HepG2 (cell line): ENCODE results near the gene MKRN3. TPM values are rescaled to one million over a fixed set of nuclear protein-coding genes. Genes with fewer than 3 reads are reported as not detected.

ENCODE experiments used
- ATAC-seq: fragments of 200-7000 bp; cut with Tn5 transposase; 3 replicates; pipeline ENCODE4 v1.9.1; 2020; ENCODE audit warnings: mild to moderate bottlenecking, moderate library complexity
- BruUV-seq: library from RNA; stranded (reverse); fragments of 400-500 nt; replicated peaks from 2 replicates; lab custom pipeline; 2021; lab: Mats Ljungman, UMichigan
- CTCF ChIA-PET: fragments of 300-600 bp; formaldehyde crosslinking; extraction: SDS; loops from one replicate; lab custom pipeline; 2021; ENCODE audit warnings: low total read pairs, inconsistent platforms, low intra/inter-chr PET ratio; lab: Yijun Ruan, JAX
- POLR2A ChIA-PET: fragments of 350-600 bp; sonication (Branson Sonifier 250); formaldehyde crosslinking; loops from one replicate; lab custom pipeline; 2020; ENCODE audit warnings: antibody characterized with exemption, inconsistent platforms; lab: Yijun Ruan, JAX
- DNase-seq: peaks from one replicate; pipeline ENCODE4 v3.0.0-alpha.2; 2015; ENCODE audit warnings: low spot score
- FAIRE-seq: peaks from 3 replicates; lab custom pipeline; 2011; peaks lifted over from hg19 to GRCh38; lab: Jason Lieb, UNC
- H2AFZ ChIP-seq: one replicate; pipeline ENCODE4 v1.6.1; 2011; ENCODE audit warnings: low read length, inconsistent platforms
- H3K27ac ChIP-seq: fragments of 300-600 bp; 3 replicates; pipeline ENCODE4 v1.8.0; 2011; ENCODE audit warnings: mixed run types, mild to moderate bottlenecking, mixed read lengths, low read length, inconsistent platforms; ENCODE audit not compliant: insufficient read depth; ENCODE audit errors: extremely low read length
- H3K27me3 ChIP-seq, 2 experiments: fragments of 200-600 bp in 1 of 2; 2 replicates in 1 of 2; 3 replicates in 1 of 2; pipeline versions ENCODE4 v1.6.0 to v1.8.0; 2011; ENCODE audit warnings: low read length in 2 of 2, mild to moderate bottlenecking in 2 of 2, moderate library complexity in 2 of 2, inconsistent platforms in 1 of 2; ENCODE audit not compliant: insufficient read depth in 2 of 2, control insufficient read depth in 1 of 2
- H3K36me3 ChIP-seq, 2 experiments: fragments of 200-600 bp in 1 of 2; replicated peaks in 1 of 2; 2 replicates in 1 of 2; 3 replicates in 1 of 2; pipeline versions ENCODE4 v1.5.1 to v1.8.0; 2011; ENCODE audit warnings: low read length in 2 of 2, inconsistent platforms in 1 of 2; ENCODE audit not compliant: insufficient read depth in 2 of 2, control insufficient read depth in 1 of 2
- H3K4me1 ChIP-seq: 2 replicates; pipeline ENCODE4 v1.5.1; 2012; ENCODE audit warnings: low read length, inconsistent platforms; ENCODE audit not compliant: insufficient read depth
- H3K4me2 ChIP-seq: 2 replicates; pipeline ENCODE4 v1.6.0; 2011; ENCODE audit warnings: low read depth, low read length, inconsistent platforms
- H3K4me3 ChIP-seq, 3 experiments: fragments of 200-600 bp in 1 of 3; sonication (generic), shearing (Covaris generic) in 1 of 3; replicated peaks in 1 of 3; 2 replicates each; pipeline ENCODE4 v1.5.1; 2011 to 2016; ENCODE audit warnings: low read length in 3 of 3, inconsistent platforms in 2 of 3, low read depth in 2 of 3, mild to moderate bottlenecking in 2 of 3, control low read depth in 1 of 3, mixed read lengths in 1 of 3; ENCODE audit not compliant: insufficient read depth in 1 of 3
- H3K79me2 ChIP-seq: one replicate; pipeline ENCODE4 v1.6.1; 2011; ENCODE audit warnings: low read length, inconsistent platforms; ENCODE audit not compliant: insufficient read depth
- H3K9ac ChIP-seq: 2 replicates; pipeline ENCODE4 v1.6.0; 2011; ENCODE audit warnings: mild to moderate bottlenecking, low read depth, low read length, inconsistent platforms; ENCODE audit not compliant: insufficient read depth
- H3K9me3 ChIP-seq: 2 replicates; pipeline ENCODE4 v1.5.1; 2012; ENCODE audit warnings: mild to moderate bottlenecking, low read length
- H4K20me1 ChIP-seq: 2 replicates; pipeline ENCODE4 v1.6.0; 2011; ENCODE audit warnings: inconsistent platforms, mild to moderate bottlenecking, low read length, moderate library complexity; ENCODE audit not compliant: insufficient read depth
- DMAP1 ChIP-seq: IDR thresholded peaks from 2 replicates; pipeline ENCODE4 v1.6.1; 2016
- FOXK1 ChIP-seq: sonication (generic); formaldehyde crosslinking; IDR thresholded peaks from 2 replicates; pipeline ENCODE4 v1.4.0; 2020; ENCODE audit warnings: low read depth, missing genetic modification reagents, borderline replicate concordance
- JDP2 ChIP-seq: sonication (generic); formaldehyde crosslinking; IDR thresholded peaks from 2 replicates; pipeline ENCODE4 v1.8.1; 2022; ENCODE audit warnings: missing genetic modification reagents, borderline replicate concordance
- KDM1A ChIP-seq: IDR thresholded peaks from 2 replicates; pipeline ENCODE4 v1.6.1; 2016; ENCODE audit warnings: missing compliant biosample characterization
- PHF20 ChIP-seq: sonication (generic); formaldehyde crosslinking; IDR thresholded peaks from 2 replicates; pipeline ENCODE4 v1.5.0; 2020; ENCODE audit warnings: mild to moderate bottlenecking, missing genetic modification reagents
- PHF5A ChIP-seq: IDR thresholded peaks from one replicate; pipeline ENCODE4 v1.6.1; 2018; ENCODE audit warnings: low read depth, missing genetic modification reagents; ENCODE audit not compliant: unreplicated experiment
- SNAPC2 ChIP-seq: sonication (generic); formaldehyde crosslinking; IDR thresholded peaks from 2 replicates; pipeline ENCODE4 v1.8.1; 2022; ENCODE audit warnings: mild to moderate bottlenecking, missing genetic modification reagents
- THAP11 ChIP-seq: IDR thresholded peaks from 2 replicates; pipeline ENCODE4 v1.6.1; 2016; ENCODE audit warnings: missing biosample characterization, missing genetic modification reagents
- YEATS2 ChIP-seq: sonication (generic); formaldehyde crosslinking; IDR thresholded peaks from 2 replicates; pipeline ENCODE4 v1.4.0; 2020; ENCODE audit warnings: missing genetic modification reagents, borderline replicate concordance
- ZFP90 ChIP-seq: sonication (generic); formaldehyde crosslinking; IDR thresholded peaks from 2 replicates; pipeline ENCODE4 v1.8.0; 2022; ENCODE audit warnings: missing genetic modification reagents, mild to moderate bottlenecking, inconsistent platforms, borderline replicate concordance
- ZIK1 ChIP-seq: sonication (generic); formaldehyde crosslinking; IDR thresholded peaks from 2 replicates; pipeline ENCODE4 v1.5.0; 2020; ENCODE audit warnings: mild to moderate bottlenecking, low read depth, missing genetic modification reagents, borderline replicate concordance
- ZNF724P ChIP-seq: sonication (generic); formaldehyde crosslinking; IDR thresholded peaks from 2 replicates; pipeline ENCODE4 v1.8.0; 2022; ENCODE audit warnings: missing genetic modification reagents, borderline replicate concordance
- WGBS: methylation state at CpG from one replicate; pipeline ENCODE4 v1.1.6; 2017; ENCODE audit warnings: low lambda C conversion rate; 5-methylcytosine and 5-hydroxymethylcytosine counted together
- in situ Hi-C: cut with HindIII; loops from 2 replicates; pipeline ENCODE4 v1.10.0; 2017; ENCODE audit warnings: low pct_unique_long_range_greater_than_20kb; ENCODE audit not compliant: extremely low pct_ligation_motif_present
- intact Hi-C: fragments of 100-400 bp; cut with micrococcal nuclease; formaldehyde crosslinking; loops from one replicate; pipeline ENCODE4 v1.10.0; 2022; ENCODE audit not compliant: unreplicated experiment
- polyA plus RNA-seq, 8 experiments: library from polyadenylated mRNA; depleted of rRNA in 3 of 8; stranded (reverse) in 7 of 8; unstranded in 1 of 8; fragments of >200 nt; fragmentation: Illumina TruSeq in 4 of 8; extraction: Trizol in 4 of 8; gene quantifications; 2 replicates each; pipeline versions ENCODE4 v1.2.1 to v1.2.3, GENCODE V29; 2011 to 2016; ENCODE audit warnings: low read depth in 4 of 8, missing spikeins in 1 of 8, mixed read lengths in 1 of 8; ENCODE audit not compliant: insufficient read depth in 1 of 8
- total RNA-seq, 5 experiments: library from RNA; depleted of rRNA; stranded (reverse); fragments of >200 nt; fragmentation: Illumina TruSeq; extraction: Trizol; gene quantifications; 2 replicates each; pipeline ENCODE4 v1.2.3, GENCODE V29; 2016; ENCODE audit warnings: low read depth in 1 of 5
- TF ChIP-seq, protein P1 (sequence below): IDR thresholded peaks from 2 replicates; pipeline ENCODE4 v1.6.1; 2016; ENCODE audit warnings: mild to moderate bottlenecking, missing biosample characterization, missing genetic modification reagents
- TF ChIP-seq, protein P2 (sequence below): sonication (generic); formaldehyde crosslinking; conservative IDR thresholded peaks from 2 replicates; pipeline ENCODE4 v1.4.0; 2020; ENCODE audit warnings: missing genetic modification reagents

Gene MKRN3
- total and polyA plus RNA-seq, 2 of the 13 experiments (the other 11 are each of a cell fraction or from before 2014, with no cell fraction given): 2.4 to 5.2 TPM

DNA sequence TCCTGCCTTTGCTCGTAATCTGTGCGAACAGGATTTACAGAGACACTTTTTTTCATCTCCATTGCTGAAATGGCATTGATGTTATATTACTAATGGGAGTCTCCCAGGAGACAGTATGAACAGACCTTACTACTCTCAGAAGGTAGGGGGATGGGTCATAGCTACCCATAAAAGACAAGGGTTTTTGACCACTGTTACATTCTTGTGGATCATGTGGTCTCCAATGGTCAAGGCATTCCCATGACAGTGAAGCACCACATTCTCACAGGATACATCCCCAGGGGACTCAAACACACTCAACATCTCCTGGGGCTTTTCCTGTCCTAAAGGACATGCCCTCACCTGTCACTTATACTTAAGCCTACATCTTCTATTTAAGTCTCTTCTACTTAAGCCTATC lies 40.8 kb downstream of the MKRN3 start:
- ChIA-PET CTCF (no interaction called here), POLR2A (no interaction called here)
- no peak overlapping the region for H2AFZ ChIP-seq
- H3K27ac ChIP-seq: no peak overlapping the region
- TF ChIP-seq KDM1A (CRISPR knock-in tag) (no peak), DMAP1 (no peak), ZNF724P (CRISPR knock-in tag) (no peak), ZIK1 (CRISPR knock-in tag) (no peak), YEATS2 (CRISPR knock-in tag) (no peak), PHF5A (CRISPR knock-in tag) (no peak), PHF20 (no peak), FOXK1 (CRISPR knock-in tag) (no peak), ZFP90 (CRISPR knock-in tag) (no peak), JDP2 (CRISPR knock-in tag) (no peak), SNAPC2 (no peak), THAP11 (CRISPR knock-in tag) (no peak)
- TF ChIP-seq, protein P1, sequence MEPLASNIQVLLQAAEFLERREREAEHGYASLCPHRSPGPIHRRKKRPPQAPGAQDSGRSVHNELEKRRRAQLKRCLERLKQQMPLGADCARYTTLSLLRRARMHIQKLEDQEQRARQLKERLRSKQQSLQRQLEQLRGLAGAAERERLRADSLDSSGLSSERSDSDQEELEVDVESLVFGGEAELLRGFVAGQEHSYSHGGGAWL: no peak
- TF ChIP-seq, protein P2, sequence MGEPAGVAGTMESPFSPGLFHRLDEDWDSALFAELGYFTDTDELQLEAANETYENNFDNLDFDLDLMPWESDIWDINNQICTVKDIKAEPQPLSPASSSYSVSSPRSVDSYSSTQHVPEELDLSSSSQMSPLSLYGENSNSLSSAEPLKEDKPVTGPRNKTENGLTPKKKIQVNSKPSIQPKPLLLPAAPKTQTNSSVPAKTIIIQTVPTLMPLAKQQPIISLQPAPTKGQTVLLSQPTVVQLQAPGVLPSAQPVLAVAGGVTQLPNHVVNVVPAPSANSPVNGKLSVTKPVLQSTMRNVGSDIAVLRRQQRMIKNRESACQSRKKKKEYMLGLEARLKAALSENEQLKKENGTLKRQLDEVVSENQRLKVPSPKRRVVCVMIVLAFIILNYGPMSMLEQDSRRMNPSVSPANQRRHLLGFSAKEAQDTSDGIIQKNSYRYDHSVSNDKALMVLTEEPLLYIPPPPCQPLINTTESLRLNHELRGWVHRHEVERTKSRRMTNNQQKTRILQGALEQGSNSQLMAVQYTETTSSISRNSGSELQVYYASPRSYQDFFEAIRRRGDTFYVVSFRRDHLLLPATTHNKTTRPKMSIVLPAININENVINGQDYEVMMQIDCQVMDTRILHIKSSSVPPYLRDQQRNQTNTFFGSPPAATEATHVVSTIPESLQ (CRISPR knock-in tag): no peak
- intact Hi-C loops: no loop called here
- DNase-seq: no peak
- no peak overlapping the region for H3K9ac ChIP-seq
- BruUV-seq: no TSS peak
- WGBS: 63% methylated on average over 2 of the region's 2 CpGs
- no peaks in the 10 kb centered on the region for H3K9me3 ChIP-seq
- ATAC-seq: no peak
- in situ Hi-C loops: no loop called here
- no peak for FAIRE-seq
- H3K4me2 ChIP-seq: no peak overlapping the region
- H3K4me3 ChIP-seq: no peak overlapping the region
- no peaks in the 10 kb centered on the region for H3K4me1 ChIP-seq
- H3K27me3 ChIP-seq: no peaks in the 10 kb centered on the region
- H3K36me3 ChIP-seq: no peaks in the 10 kb centered on the region
- H4K20me1 ChIP-seq: no peaks in the 10 kb centered on the region
- H3K79me2 ChIP-seq: no peaks in the 10 kb centered on the region
